ENCODE data around the gene GNAT2.

Gene GNAT2

GRCh38 chr1:109641078-109641740 is 21.8 kb upstream of the GNAT2 start:
- DNase-seq = no peak

- no peak for DNase-seq
These were observed 21.0 kb upstream of the GNAT2 start for GRCh38 chr1:109640285-109640865.

GRCh38 chr1:109639841-109640184 is 20.4 kb upstream of the GNAT2 start:
- no peak for DNase-seq

- DNase-seq = no peak
These were observed 19.8 kb upstream of the GNAT2 start for GRCh38 chr1:109639063-109639840.

GRCh38 chr1:109637446-109637845 is 18.0 kb upstream of the GNAT2 start:
- DNase-seq = no peak

- DNase-seq = no peak
These were observed 17.0 kb upstream of the GNAT2 start for GRCh38 chr1:109636201-109636952.

- no peak for DNase-seq
These were observed 16.4 kb upstream of the GNAT2 start for GRCh38 chr1:109635862-109636200.

- DNase-seq = no peak
These were observed 15.6 kb upstream of the GNAT2 start for GRCh38 chr1:109634771-109635750.

- DNase-seq = no peak
These were observed 14.9 kb upstream of the GNAT2 start for GRCh38 chr1:109634292-109634691.

- peak; percentile 77 for DNase-seq
These were observed 13.4 kb upstream of the GNAT2 start for GRCh38 chr1:109632671-109633346.

- no peak for DNase-seq
These were observed 12.4 kb upstream of the GNAT2 start for GRCh38 chr1:109631513-109632505.

- no peak for DNase-seq
These were observed 11.6 kb upstream of the GNAT2 start for GRCh38 chr1:109630898-109631512.

GRCh38 chr1:109630081-109630897 is 10.9 kb upstream of the GNAT2 start:
- DNase-seq = no peak

GRCh38 chr1:109629372-109630030 is 10.1 kb upstream of the GNAT2 start:
- no peak for DNase-seq

- no peak for DNase-seq
These were observed 9.3 kb upstream of the GNAT2 start for GRCh38 chr1:109628540-109629321.

- no peak for DNase-seq
These were observed 8.4 kb upstream of the GNAT2 start for GRCh38 chr1:109627692-109628399.

Data from NCI-H510A (cell line).